GM04503 (cell line): ENCODE results near the gene DNAL1.

ENCODE experiments used
- DNase-seq: peaks from one replicate; pipeline ENCODE4 v3.0.0-alpha.2; 2012; ENCODE audit warnings: low read depth

DNAL1 gene

DNA sequence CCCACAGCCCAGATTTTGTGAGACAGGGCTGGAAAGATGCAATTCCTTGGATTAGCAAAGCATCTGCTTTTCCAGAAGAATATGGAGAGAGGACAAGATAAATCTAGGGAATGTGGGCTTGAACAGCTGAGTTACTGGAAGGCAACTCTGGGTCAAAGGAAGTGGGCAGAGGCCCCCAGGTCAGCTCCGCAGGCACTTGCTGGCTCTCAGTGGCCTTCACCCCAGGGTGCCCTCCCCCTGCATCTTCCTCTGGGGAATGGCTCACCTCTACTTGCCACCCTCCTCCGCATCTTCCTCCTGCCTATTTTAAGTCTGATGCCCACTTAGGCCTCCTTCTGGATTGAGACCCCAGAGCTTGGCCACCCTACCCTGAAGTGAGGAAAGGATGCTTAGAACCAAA lies 79.9 kb downstream of the DNAL1 start:
- no peak for DNase-seq

DNA sequence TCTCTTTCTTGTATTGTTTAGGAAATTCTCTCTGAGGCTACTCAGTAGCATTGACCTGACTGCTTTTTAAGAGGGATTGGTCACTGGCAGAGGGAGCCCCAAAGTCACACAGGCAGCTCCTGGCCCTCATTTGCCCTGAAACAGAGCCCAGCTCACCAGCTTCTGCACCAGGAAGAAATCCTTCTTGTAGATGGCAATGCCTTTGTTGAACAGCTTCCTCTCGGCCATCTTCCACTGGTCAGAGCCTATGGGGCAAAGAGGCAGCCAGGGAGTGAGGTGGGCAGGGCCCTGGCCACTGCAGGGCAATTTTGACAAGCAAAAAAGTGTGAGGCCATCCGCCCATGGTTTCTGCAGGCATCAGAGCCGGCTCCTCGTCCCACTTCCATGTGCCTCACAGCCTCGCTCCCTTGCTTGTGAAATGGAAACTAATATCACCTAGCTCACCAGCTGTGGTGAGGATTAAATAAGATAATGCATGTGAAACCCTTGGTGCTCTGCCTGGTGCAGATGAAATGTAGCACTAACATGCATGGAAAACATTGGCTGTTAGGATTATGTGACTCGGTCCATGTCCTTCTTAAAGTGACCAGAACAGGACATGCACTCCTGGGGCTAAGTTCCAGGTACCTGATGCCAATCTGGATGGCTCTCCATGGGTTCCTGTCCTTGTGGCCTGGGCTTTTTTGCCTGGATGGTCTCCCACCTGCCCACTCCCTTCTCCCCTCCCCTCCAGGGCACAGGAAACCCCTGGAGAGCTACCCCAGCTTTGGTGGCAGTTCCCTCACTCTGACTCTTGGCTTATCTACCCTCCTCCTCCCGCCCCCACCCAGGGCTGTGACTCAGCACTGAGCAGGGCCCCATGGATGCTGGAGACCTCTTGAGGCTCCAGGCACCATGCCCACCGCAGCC lies 80.6 kb downstream of the DNAL1 start:
- no peak for DNase-seq

DNA sequence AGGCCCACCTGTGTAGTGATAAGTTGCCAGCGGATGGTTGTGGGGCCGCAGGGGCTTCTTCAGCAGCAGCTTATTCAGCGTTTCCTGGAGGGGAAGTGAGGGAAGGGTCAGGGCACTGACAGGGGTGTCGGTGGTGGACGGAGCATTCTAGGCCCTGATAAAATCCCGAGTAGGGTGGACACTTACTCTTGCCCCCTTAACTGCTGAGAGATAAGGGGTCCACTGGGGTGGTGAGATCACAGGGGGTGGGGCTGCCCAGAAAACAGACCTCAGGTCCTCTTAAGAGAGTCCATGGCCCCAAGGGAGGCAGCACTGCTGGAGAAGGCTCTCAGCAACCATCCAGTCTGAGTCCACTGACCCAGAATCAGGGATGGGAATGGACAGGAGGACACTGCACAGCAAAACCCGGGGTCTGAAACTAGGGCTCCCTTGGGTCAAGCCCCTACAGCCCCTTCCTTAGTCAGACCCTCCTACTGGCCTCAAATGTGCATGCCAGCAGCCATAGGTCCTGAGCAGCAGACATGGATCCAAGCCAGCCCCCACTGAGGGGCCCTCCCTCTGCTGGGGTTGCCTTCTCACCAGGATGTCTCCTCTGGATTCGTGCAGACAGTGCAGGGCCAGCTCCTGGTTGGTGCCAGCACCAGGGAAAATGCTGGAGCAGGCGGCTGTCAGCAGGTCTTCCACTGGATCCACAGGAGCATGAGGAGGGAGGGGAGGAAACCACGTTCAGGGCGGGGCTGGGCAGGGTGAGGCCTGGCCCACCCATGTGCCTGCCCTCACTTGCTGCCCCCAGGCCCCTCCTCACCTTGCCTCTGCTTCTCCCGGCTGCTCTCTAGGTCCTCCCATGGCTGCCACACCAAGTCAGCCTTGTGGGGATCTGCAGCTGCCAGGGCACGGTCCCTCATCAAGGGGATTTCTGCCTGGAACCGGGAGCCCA lies 81.5 kb downstream of the DNAL1 start:
- no peak for DNase-seq

DNA sequence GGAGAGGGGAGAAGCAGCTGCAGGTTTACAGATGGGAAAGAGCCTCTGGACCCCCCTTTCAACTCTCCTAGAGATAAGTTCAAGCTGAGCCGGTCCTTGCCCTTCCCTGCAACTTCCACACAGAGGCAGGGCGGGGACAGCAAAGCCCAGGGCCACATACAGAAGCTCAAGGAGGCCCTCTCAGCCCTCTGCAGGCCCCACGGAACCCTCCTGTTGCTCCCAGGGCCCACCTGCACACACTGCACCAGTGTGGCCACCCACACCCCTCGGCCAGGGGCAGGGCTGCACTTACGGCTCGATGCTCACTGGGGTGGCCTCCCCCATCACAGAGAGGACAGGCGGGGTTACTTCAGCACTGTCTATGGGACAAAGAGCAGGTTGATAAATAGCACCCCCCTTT lies 82.4 kb downstream of the DNAL1 start:
- no peak for DNase-seq

DNA sequence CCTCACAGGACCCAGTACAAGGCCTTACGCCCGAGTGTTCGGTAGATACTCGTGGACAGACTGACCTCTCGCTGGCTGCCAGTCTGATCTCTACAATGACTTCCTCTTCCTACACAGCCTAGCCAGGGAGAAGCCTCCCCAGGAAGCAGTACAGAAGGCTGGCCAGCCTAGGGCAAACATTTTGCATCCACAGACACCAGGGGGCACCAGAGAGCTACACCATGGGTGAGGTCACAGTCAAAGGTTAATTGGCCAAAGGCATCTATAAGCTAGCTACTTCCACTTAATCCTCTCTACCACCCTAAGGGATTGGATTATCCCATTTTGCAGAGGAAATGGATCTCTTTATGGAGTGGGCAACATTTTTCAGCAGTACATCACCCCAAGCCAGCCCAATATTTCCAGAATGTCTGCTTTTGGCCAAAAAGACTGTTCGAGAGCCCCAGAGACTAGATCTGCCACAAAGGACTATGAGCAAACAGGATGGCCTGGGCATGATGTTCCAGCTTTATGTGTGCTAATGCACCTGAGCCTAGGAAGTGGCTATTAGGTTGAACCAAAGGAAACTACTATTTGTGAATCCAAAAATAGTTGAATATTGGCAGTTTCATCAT lies 84.0 kb downstream of the DNAL1 start:
- peak; percentile 27 for DNase-seq

DNA sequence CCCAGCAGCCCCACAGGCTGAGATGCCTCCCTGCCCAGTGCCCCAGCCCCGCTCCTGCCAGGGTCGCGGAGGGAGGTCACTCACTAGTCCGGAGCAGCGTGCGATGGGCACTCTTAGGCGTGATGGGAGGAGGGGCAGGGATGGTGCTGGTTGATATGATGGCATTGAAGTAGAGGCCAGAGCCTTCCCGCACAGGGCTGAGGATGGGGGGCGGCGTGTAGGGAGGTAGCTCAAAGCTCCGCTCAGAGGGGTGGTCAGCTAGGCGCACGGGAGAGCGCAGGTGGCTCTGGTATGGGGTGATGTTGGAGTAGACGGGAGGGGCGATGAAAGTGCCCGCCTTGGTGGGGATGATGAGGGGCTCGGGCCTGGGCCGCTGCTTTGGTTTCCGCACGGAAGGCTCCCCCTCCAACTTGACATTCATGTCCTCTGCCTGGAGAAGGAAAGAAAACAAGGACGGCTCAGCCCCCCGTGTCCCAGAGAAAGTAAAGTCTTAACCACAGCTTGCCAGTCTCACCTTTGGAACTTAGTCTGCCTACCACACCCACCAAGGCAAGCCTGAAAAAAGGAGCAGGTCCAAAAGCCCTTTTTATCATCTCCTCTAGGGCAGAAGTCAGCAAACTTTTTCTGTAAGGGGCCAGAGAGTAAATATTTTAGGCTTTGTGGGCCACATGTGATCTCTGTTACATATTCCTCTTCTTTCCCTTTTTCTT lies 84.9 kb downstream of the DNAL1 start:
- DNase-seq = no peak

DNA sequence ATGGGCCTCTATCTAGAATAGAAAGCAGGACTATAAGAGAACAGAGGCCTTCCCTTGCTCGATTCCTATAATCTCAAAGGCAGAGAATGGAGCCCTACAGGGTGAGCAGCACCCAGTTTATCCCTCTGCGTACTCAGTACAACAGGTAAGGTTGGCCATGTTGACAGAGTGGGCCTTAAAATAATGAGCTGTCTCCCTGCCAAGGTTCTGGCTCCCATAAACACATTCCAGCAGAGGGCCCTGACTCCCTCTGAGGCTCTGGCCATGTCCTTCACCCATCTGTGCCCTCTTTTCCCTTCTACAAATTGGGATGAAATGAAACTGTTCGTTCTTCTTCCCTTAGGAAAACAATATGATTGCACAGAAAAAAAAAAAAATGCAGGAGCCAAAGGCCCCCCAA lies 86.3 kb downstream of the DNAL1 start:
- no peak for DNase-seq

DNA sequence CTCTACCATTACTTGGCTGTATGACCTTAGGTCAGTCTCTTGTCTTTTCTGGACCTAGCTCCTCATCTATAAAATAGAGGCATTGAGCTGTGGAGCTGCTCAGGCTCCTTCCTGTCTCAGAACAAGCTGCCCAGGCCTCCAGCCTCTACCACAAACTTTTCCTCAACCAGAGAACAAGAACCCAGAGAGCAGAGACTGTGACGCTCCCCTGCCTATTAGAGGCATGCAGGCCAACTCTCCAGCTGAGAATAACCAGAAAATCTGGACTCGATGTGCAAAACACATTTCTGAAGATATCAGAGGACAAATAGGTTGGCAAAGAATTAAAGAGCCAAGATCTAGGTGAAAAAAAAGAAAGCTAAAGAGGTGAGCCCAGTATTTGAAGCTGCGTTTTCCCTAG lies 87.2 kb downstream of the DNAL1 start:
- DNase-seq = no peak

DNA sequence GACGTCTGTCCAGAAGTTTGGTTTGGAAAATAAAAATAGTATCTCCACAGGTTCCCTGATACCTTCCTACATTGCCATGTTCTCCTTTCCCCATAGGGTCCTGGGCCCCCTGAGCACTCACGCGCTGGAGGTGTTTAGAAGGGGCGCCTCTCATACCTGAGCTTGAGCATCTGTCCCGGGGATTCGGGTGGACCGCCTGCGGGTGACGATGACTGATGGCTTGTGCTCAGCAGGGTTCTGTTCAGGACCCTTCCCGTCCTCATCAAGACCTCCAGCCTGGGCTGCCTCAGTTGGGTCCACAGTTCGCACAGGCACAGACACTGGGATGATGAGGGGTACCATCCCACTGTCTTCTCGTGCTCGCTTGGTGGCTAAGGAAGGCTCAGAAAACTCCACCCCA lies 92.1 kb downstream of the DNAL1 start:
- no peak for DNase-seq

DNA sequence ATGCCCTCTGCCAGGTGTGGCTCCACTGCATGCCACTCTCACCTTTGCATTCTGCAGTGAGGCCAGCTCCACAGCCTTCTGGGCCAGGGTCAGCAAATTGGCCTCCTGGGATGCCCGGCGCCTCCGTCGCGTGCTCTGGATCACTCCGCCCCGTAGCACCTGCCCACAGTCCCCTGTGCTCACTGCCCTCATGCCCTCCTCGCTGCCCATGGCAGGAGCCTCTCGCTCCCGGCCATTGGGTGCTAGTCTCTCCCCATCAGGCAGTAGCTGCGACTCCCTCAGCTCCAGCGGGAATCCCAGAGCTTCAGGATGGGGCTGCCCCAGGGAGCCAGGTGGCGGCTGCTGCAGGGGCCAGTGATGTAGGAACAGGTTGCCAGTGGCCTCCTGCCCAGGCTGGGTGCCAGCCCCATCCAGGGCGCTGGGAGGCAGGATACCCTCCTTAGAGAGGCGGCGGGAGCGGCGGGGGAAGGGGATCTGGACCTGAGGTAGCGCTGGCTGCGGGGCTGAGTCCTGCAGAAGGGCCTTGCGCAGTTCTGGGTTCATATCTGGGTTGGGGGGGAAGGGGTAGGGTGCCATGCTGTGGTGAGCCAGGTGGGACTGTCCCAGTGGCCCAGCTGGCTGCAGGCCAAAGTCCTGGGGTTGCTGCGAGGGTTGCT lies 93.9 kb downstream of the DNAL1 start:
- no peak for DNase-seq

DNA sequence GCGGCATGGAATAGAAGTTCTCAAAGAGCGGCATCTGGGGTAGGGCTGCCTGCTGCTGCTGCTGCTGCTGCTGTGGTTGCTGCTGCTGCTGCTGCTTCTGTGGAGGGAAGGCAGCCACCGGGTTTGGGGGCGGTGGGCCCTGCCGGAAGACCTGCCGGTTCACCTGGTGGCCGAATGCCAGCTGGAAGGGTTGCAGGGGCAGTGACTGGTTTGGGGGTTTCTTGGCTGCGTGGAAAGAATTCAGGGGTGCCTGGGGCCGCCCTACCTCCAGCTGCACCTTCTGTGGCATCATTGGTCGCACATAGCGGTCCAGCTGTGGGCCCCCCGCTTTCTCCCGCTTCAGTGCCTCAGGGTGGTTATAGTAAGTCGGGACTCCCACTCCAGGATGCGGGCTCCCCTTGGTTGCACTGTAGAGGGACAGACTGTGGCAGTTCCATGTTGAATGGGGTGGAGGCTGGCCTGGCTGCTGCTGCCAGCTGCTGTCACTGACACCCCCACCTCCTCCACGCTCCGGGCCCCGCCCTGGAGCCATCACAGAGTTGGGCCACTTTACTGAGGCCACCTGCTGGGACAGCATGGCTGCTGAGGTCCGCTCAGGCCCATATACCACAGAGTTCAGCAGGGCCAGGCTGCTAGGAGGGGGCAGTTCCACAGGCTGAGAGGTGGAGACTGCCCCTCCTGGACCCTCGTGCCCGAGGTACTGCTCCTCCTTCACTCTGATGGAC lies 94.5 kb downstream of the DNAL1 start:
- no peak for DNase-seq

DNA sequence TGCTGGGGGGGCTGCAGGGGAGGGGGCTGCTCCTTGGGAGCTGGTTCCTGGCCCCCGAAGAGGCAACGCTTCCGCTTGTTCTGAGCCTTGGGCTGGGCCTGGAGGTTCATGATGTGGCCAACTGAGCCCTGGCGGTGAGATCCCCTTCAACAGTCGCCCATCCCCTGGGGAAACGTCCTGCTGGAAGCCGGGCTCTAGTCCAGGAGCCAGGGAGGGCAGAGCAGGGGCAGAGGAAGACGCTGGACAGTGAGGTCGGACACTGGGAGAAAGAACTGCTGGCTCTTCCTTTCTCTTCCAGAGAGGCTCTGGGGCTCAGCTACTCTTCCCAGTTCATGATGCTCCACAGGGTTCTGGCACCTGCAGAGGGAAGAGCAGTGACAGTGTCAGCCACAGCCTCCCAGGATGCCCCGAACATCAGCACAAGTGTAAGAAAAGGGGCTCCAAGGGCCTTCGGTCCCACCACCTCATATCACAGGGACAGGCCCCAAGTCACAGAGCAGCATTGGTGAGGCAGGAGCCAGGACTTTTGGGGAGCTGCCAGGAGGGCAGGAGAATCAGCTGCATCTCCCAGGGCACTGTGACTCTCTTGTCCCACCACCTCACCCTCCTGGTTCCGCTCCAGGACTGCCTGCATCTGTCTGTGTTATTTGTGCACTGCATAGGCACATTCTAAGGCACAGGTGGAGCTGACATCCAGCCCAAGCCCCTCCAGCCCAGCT lies 95.3 kb downstream of the DNAL1 start:
- no peak for DNase-seq

DNA sequence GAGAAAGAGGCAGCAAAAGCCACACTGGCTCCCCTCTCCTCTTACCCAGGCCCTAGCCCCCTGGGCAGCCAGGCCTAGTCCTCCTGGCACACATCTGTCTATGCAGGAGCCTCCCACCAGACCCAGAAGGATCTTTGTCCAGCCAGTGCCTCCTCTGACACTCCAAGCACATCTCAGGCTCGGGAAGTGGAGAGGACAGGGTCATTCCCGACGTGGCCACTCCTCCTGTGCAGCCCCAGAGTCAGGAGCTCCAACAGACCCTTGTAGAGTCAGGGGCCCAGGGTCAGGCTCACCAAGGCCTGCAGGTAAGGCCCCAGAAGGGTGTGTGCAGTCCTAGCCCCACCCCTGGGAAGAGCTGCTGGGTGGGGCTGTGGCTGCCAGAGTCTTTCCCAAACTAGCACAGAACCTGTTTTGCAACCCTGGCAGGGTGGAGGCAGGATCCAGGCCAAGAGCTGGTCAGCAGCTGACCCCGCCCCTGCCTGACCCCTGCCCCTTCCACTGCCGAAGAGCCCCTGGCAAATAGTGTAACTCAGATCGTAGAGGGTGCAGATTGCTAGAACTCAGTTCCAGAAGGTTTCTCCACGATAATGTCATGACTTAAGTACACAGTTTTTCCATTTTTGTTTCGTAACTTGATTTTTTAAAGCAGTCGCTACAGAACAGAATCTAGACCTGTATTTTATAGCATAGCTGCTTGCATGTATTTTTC lies 96.0 kb downstream of the DNAL1 start:
- no peak for DNase-seq

DNA sequence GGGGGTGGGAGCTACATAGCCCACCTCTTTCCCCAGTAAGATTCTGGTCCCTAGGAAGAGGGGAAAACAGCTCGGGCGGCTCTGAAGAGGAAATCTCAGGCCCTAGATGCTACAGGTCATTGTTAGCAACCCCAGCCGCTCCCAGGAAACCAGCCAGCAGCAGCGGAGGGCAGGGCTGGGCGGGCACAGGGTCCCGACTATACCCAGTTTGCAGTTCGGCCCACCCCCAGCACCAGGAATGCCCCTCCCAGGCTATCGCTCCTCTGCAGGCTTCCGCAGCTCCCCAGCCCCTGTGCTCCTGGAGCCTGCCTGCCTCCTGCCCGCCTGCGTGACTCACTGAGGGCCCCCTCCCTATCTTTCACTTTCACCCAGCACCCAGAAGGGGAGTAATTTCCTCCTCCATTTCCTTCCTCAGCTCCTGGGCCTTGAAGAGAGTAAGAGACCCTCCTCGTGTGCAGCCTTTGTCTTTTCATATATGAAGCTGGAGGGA lies 96.6 kb downstream of the DNAL1 start:
- no peak for DNase-seq

DNA sequence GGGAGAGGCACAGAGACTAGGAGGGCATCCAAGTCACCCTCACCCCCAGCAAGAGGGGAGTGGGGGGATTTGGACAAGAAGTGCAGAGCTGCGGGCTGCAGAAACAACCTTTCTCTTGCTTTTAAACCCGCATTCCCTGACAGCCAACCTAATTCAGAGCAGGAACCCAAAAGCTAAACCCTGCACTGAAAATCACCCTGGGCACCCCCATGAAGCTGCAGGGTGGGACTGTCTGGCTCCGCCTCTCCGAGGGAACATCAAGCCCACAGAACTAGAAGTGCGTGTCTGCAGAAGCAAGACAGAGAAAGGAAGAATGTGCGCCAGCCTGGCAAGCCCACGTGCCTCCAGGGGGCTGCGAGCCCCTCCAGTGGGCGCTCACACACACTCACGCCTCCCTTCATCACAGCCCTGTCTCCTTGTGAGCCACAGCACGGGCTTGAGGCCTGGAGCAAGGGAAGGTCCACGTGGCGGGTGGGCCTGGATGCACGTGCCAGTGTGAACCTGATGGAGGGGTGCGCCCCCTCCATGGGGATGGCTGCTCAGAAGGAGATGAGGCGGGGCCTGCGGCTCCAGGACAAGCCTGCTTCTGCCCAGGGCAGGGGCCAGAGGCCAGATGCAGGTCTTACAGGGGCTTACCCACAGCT lies 97.2 kb downstream of the DNAL1 start:
- DNase-seq = no peak

DNA sequence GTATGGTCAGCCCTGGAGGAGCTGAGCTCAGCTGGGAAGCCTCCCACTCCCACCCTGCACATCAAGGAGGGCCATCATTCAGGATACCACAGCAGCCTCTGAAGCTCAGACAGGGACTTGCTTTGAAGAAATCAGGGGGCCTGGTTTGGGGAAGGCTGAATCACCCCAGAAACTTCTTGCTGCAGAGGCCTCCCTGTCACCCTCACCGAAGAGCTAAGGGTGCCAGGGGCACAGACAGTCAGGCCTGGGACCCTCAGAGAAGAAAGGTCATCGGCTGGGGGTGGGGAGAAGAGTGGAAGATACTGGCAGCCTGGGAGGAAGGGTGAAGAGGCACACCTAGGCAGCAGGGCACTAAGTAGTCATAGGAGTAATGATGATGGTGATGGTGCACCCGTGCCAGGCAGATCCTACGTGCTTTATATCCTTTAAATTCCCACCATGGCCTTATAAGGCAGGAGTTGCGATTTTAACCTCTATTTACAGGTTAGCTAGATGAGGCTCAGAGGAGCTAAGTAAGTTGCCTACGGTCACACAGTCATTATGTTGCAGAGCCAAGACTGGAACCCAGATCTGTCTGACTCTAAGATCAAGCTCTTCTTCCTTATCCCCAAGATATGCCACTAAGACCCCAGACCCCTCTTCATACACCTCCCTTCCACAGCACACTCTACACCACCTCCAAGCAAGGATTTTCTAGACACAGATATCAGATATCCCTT lies 97.9 kb downstream of the DNAL1 start:
- DNase-seq = no peak

DNA sequence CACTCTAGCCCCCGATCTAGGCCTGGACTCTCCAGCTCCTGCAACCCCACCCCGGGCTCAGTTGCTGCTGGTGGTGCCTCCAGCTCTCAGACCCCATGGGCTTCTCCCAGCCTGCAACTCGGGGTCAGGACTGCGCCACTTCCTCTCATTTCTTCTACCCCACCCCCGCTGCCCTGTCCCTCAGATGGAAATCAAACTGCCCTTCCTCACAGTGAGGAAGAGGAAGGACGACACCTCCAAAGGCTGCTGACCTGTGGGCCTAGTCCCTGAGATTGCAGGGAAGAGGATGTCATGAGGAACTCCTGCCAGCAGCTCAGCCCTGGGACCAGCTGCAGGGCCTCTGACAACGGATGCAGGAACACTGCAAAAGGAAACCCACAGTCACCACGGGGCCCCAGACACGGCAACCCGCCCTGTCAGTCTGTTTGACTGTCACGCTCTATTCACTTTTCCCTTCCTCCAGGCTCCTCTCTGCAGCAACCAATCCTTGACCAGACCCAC lies 98.7 kb downstream of the DNAL1 start:
- DNase-seq = no peak
